C4-2B (cell line): ENCODE results near the gene KLK1.

Source experiments
- CTCF ChIP-seq: fragments of 450-650 bp; conservative IDR thresholded peaks from 2 replicates; pipeline ENCODE4 v1.5.1; 2017; ENCODE audit warnings: mild to moderate bottlenecking
- ZFX ChIP-seq: fragments of 450-650 bp; IDR thresholded peaks from 2 replicates; pipeline ENCODE4 v1.6.1; 2017

GRCh38 chr19:50820549-50821247 lies 2.9 kb downstream of the KLK1 start:
- no peak for TF ChIP-seq CTCF
- TF ChIP-seq ZFX, result no peak
